NOMO-1 treated with dmso at 0.1 percent for 144 hours (cell line): ENCODE data around the gene VPS51.
A peak's percentile ranks its signal among the peaks of the same experiment; 100 is the strongest.

Source experiments
- DNase-seq: peaks from one replicate; lab custom pipeline; 2025; ENCODE audit not compliant: unreplicated experiment; lab: John Stamatoyannopoulos, UW

The VPS51 gene

DNA sequence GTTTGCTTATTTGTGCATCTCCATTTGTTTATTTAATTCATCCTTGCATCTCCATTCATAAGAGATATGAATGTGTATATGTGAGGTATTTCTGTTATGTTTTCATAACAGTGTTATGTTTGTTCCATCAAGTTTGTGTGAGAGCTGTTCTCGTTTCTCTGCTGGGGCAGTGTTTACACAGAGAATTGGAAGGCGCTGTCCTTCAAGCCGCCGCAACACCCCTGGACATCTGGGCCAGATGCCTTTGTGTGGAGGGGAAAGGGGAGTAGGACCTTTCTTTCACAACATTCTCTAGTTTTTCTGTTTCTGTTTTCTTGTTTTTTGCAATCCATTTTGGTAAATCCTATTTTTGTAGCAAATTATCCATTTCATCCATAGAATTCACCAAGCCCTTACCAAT is 8.6 kb downstream of the VPS51 start:
- DNase-seq: no peak

DNA sequence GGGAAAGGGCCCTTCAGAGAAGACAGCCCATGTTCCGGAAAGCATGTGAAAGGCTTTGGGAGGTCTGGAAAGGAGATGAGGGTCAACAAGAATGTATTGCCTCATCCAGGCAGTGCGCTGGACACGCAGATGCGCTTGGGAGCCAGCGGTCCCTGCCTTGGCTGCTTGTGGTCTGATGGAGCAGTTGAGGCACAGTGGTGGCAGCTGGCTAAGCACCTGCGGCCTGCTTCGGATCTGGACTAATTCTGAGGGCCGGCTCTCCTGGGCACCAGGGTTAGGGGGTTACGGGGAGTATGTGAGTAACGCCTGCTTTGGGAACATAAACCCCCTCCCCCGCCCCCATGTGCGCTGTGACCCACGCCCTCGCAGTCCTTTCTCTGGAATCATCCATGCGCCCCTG is 11.1 kb downstream of the VPS51 start:
- DNase-seq: no peak

DNA sequence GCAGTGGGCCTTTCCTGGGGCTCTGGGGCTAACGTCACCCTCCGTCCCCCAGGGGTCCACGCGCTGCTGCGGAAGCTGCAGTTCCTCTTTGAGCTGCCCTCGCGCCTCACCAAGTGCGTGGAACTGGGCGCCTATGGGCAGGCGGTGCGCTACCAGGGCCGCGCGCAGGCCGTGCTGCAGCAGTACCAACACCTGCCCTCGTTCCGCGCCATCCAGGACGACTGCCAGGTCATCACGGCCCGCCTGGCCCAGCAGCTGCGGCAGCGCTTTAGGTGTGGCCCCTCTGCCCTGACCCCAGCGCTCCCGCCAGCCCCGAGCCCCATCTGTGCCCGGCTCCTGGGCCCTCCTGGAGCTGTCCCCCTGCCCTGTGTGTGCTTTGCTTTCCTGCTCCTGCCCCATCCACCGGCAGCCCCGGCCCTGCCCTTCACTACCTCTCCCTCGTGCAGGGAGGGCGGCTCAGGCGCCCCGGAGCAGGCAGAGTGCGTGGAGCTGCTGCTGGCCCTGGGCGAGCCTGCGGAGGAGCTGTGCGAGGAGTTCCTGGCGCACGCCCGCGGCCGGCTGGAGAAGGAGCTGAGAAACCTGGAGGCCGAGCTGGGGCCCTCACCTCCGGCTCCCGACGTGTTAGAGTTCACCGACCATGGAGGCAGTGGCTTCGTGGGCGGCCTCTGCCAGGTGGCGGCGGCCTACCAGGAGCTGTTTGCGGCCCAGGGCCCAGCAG is 11.9 kb downstream of the VPS51 start:
- DNase-seq: no peak

DNA sequence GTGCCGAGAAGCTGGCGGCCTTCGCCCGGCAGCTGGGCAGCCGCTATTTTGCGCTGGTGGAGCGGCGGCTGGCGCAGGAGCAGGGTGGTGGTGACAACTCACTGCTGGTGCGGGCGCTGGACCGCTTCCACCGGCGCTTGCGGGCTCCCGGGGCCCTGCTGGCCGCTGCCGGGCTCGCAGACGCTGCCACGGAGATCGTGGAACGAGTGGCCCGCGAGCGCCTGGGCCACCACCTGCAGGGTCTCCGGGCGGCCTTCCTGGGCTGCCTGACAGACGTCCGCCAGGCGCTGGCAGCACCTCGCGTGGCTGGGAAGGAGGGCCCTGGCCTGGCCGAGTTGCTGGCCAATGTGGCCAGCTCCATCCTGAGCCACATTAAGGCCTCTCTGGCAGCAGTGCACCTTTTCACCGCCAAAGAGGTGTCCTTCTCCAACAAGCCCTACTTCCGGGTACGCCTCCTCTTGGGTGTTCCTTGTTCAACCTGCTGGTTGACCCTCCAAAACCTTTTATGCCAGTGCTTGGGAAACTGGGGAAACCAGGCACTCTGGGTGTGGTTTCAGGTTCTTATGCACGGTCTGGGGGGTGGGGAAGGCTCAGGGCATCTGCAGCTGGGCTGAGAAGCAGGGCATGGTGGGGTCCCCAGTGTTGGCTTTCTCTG is 12.6 kb downstream of the VPS51 start:
- DNase-seq: no peak

DNA sequence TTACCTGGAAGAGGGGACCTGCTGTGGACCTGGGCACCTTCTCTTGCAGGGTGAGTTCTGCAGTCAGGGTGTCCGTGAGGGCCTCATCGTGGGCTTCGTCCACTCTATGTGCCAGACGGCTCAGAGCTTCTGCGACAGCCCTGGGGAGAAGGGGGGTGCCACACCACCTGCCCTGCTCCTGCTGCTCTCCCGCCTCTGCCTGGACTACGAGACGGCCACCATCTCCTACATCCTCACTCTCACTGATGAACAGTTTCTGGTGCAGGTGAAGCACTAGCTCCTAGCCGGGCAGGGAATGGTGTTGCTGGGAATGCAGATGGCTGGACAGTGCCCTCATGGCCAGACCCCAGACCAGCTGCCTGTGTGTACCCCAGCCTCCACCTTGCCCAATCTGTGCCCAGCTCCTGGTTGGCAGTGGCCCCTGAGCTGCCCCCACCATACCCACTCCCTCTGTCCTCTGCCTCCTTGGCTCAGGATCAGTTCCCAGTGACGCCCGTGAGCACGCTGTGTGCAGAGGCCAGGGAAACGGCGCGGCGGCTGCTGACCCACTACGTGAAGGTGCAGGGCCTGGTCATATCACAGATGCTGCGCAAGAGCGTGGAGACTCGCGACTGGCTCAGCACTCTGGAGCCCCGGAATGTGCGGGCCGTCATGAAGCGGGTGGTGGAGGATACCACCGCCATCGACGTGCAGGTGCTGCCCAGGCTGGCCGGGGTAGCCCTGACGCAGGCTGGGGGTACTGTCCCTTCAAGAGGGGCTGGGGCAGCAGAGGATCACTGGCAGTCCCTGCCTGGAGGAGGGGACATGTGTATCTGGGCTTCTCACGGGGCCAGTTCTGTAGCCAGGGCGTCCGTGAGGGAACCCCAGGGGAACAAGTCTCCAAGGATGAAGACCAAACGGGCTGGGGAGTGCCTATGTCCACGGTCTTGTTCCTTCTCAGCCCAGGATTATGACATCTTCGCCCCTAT is 13.5 kb downstream of the VPS51 start:
- DNase-seq: no peak

DNA sequence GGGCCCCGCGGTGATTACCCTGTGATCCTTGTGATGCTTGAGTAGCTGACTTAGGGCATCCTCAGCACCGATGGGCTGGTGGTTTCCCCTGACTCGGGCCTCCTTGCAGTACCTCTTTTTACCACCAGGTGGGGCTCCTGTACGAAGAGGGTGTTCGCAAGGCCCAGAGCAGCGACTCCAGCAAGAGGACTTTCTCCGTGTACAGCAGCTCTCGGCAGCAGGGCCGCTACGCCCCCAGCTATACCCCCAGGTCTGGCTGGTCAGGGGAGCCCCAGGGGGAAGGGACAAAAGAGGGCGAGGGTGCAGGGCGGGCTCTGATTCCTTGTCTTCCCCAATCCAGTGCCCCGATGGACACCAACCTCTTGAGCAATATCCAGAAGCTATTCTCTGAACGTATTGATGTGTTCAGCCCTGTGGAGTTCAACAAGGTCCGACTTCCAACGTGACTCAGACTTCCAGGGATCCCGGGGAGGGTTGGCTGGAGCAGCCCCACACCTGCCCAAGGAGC is 14.4 kb downstream of the VPS51 start:
- peak; percentile 74 for DNase-seq

DNA sequence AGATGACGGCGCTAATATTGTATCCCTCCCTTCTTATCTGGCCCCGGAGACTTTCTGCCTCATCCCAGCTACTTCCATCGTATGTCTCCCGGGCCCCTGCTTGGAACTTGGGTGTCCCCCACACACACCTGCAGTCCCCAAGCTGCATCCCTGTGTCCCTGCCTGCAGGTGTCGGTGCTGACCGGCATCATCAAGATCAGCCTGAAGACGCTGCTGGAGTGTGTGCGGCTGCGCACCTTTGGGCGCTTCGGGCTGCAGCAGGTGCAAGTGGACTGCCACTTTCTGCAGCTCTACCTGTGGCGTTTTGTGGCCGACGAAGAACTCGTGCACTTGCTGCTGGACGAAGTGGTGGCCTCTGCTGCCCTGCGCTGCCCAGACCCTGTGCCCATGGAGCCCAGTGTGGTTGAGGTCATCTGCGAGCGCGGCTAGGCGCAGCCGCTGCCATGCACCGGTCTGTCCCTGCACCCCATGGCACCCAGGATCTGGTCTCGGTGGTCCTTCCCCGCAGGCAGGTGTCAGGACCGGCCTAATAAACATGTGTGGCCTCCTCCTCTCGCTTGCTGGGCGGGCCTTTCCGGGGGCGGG is 15.2 kb downstream of the VPS51 start:
- DNase-seq: no peak

DNA sequence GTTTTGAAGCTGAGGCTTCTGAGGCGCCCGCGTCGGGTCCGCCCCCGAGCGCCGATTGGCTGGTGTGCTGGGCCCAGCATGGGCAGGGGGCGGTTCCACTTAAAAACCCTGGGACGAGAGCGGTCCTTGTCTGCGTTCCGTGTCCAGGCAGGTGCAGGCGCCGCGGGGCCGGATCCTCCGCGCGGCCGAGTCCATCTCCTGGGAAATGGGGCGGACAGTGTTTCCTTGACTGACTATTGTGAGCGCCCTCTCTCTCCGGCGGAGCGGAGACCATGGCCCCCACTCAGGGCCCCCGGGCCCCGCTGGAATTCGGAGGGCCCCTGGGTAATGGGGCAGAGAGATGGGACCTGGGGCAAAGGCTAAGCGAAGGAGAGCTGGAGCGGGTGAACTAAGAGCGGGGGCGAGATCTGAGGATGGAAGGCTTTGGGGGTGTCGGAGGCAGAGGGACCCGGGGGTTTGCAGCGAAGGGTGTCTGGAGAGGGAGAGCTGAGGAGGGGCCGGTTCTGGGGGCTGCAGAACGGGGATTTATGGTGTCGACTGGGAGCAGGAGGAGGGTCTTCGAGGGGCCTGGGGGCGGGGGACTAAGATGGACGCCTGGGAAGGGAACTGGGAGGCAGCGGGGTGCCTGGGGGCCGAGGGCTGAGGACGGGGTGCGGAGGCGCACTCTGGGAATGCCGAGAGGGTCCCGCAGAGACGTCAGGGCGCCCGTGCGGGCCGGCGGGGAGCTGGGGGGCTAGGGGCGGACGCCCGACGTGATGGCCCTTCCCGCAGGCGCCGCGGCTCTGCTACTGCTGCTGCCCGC is 15.9 kb downstream of the VPS51 start, which contains the start of gene TM7SF2:
TSS of gene TM7SF2 (plus strand) at position 129 of the 802 bp plus-strand sequence. CDS start at position 273, 144 bp downstream.
- DNase-seq: peak; percentile 78

DNA sequence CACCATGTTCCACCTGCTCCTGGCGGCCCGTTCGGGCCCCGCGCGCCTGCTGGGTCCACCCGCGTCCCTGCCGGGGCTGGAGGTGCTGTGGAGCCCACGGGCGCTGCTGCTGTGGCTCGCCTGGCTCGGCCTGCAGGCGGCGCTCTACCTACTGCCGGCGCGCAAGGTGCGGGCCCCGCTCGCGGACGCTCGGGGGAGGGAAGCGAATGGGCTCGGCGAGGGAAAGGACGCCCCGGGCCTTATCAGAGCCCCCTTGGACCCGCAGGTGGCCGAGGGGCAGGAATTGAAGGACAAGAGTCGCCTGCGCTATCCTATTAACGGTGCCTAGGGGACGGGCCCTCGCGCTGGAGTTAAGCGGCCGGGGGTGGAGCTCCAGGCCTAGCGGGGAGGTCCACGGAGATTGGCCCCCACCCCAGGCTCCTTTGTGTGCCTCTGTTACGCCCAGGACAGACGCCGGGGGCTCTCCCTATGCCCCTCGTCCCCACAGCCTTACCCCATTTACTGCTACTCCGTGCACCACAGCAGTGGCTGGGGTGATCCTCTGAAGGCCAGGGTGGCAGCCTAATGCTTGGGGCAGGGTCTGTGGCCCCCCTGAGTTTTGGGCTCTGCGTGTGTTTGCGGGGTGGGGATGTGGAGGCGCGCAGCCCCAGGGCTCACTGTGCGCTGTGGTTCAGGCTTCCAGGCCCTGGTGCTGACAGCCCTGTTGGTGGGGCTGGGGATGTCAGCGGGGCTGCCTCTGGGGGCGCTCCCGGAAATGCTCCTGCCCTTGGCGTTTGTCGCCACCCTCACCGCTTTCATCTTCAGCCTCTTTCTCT is 16.7 kb downstream of the VPS51 start:
- DNase-seq: peak; percentile 26

DNA sequence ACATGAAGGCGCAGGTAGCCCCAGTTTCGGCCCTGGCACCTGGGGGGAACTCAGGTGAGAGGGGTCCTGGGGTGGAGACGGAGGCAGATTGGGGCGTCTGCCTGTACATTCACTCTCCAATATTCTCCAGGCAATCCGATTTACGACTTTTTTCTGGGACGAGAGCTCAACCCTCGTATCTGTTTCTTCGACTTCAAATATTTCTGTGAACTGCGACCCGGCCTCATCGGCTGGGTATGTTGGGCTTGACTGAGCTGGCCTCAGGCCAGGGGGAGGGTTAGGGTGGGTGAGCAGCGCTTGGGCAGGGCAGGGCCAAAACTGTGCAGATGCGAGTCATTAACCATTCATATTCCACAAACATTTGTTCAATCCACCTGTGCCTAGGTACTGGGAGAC is 17.3 kb downstream of the VPS51 start:
- DNase-seq: no peak

DNA sequence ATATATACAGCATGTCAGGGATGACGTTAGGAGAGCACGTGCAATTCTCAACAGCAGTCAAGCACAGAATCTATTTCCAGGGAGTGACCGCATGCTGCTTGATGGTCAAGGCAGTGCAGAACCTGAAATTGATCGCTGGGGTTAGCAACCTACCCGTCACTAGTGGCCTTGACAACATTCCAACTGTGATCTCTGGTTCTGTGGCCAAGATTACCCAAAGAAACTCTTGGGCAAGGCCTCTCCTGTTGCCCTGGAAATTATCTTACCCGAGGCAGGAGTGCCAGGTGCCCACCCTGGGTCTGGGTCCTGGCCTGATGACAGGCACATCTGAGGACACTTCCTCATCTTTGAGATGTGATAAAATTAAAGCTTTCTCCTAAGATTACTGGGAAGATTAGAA is 17.8 kb downstream of the VPS51 start:
- no peak for DNase-seq

DNA sequence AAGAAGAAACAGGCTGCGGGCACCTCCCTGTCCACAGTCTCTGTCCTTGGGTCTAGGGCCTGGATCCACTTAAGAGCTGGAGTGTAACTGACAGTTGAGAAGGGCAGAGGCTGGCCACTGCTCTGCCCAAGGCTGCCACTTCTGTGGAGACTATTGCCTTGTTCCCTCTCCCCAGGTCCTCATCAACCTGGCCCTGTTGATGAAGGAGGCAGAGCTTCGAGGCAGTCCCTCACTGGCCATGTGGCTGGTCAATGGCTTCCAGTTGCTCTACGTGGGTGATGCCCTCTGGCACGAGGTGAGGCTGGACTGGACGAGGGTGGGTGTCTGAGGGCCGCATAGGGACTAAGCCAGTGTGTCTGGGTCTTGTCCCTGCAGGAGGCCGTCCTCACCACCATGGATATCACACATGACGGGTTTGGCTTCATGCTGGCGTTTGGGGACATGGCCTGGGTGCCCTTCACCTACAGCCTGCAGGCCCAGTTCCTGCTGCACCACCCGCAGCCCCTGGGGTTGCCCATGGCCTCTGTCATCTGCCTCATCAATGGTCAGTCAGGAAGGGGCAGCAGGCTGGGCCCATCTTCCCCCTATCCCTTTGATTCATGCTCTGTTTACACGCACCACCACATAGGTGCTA is 18.6 kb downstream of the VPS51 start:
- DNase-seq: no peak

DNA sequence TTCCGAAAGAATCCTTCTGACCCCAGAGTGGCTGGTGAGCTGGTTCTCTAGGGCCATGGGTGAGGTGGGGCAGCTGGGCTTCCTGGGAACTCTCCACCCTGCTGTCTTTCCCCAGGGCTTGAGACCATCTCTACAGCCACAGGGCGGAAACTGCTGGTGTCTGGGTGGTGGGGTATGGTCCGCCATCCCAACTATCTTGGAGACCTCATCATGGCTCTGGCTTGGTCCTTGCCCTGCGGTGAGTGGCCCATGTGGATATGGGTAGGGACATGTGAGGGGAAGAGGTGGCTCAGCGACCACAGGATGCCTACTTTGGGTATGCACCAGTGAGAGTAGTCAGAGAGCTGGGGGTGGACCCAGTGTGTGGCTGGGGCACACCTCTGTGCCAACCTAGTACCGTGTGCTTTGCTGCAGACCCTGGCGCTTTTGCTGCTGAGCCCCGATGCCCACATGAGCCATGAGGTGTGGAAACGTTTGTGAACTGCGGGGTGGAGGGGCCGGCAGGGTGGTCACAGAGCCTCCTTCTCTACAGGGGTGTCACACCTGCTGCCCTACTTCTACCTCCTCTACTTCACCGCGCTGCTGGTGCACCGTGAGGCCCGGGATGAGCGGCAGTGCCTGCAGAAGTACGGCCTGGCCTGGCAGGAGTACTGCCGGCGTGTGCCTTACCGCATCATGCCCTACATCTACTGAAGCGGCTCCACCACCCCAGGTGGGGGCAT is 19.5 kb downstream of the VPS51 start:
- DNase-seq: no peak

DNA sequence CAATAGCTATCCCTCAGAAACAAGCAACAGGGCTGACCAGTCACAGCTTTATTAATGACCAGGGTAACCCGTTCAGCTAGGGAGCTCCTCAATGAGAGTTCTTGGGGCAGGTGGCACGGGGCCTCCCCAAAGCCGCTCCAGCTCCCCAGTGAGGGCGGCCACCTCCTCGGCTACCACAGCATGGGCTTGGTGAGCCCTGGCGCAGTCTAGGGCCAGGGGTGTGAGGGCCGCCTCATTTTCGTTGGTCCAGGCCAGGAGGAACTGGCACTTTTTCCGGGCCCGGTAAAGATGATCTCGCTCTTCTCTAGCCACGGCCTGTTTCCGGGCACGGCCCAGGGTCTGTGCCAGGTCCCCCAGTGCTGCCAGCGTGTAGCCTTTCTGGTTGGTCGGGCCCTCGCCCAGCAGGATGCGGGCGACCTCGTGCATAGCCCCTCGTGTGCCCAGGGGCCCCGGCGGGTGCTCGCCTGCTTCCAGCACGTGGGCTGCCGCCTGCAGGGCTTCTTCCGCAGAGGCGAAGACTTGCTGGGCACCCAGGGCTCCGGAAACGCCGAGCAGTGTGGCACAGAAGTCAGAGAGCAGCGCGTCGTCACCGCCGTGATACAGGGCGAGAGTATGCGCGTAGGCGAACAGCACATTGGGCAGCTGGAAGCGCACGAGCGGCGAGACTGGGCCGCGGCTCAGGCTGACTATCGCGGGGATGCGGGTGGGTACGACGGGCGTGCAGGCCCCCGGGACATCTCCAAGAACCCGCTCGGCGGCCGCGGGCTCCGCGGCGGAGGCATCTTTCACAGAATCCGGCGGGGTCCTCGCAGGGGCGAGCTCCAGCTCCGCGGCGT is 20.6 kb downstream of the VPS51 start:
- no peak for DNase-seq

DNA sequence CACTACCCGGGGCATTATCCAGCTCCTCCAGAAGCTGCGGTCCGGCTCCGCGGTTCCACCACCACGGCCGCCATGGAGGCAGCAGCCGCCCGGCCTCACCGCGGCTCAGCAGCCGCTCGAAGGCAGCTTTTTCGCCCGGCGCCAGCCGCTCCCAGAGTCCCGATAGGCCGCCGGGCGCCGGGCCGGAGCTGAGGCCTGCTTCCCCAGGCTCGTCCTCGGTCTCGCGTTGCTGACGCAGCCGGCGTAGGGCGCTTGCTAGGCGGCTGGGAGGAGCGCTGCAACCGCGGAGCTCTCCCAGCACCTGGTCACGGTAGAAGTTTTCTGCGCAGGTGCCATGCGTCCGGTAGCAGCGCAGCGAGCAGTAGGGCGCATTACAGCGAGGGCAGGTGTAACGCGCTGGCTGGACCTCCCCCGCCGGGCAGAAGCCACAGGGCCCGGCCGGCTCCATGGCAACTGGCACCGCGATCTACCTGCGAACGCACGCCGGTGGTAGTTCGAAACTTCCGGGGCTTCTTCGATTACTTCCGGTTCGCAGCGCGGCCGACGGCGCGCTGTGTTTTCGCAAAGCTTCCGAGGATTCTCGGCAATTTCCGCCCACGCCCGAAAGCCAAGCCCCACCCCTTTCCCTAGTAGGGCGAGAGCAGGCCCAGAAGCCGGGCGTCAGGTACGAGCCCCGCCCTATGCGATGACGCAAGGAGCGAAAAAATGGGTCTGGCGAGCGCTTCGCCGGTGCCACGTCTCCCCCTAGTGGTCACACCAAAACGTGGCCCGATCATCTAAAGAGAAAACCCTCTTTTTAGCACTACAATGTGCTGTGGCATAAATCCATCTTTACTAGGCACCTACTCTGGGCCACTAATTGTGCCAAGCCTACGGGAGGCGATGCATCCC is 21.4 kb downstream of the VPS51 start, which contains the start of gene ZNHIT2:
TSS of gene ZNHIT2 (minus strand) at position 496 of the 891 bp plus-strand sequence. CDS start at position 448, 48 bp downstream.
- DNase-seq: peak; percentile 97
